H9 (cell line): ENCODE results near the gene OSTN. TPM values are rescaled to one million over a fixed set of nuclear protein-coding genes. Genes with fewer than 3 reads are reported as not detected.

Experiments used
- DNase-seq: peaks from one replicate; pipeline ENCODE4 v3.0.0-alpha.2; 2017
- H2AFZ ChIP-seq: one replicate; pipeline ENCODE4 v1.6.1; 2013; ENCODE audit warnings: mild to moderate bottlenecking, low read length, control low read depth, moderate library complexity
- H2AK5ac ChIP-seq: 2 replicates; pipeline ENCODE4 v1.6.1; 2013; ENCODE audit warnings: low read length, control low read depth, mixed read lengths; ENCODE audit not compliant: insufficient read length
- H2BK120ac ChIP-seq: one replicate; pipeline ENCODE4 v1.6.1; 2013; ENCODE audit warnings: low read depth, mild to moderate bottlenecking, low read length, control low read depth, inconsistent platforms; ENCODE audit not compliant: poor library complexity, severe bottlenecking
- H2BK12ac ChIP-seq: 2 replicates; pipeline ENCODE4 v1.6.1; 2013; ENCODE audit warnings: low read length, control low read depth, mixed read lengths, low read depth; ENCODE audit not compliant: insufficient read length
- H2BK15ac ChIP-seq: 2 replicates; pipeline ENCODE4 v1.6.1; 2013; ENCODE audit warnings: low read depth, low read length, control low read depth
- H2BK20ac ChIP-seq: one replicate; pipeline ENCODE4 v1.6.1; 2013; ENCODE audit warnings: low read depth, mild to moderate bottlenecking, low read length, control low read depth, inconsistent platforms; ENCODE audit not compliant: poor library complexity, severe bottlenecking
- H2BK5ac ChIP-seq: 2 replicates; pipeline ENCODE4 v1.6.1; 2013; ENCODE audit warnings: low read length, control low read depth, mixed read lengths; ENCODE audit not compliant: insufficient read length
- H3K14ac ChIP-seq: 2 replicates; pipeline ENCODE4 v1.6.1; 2013; ENCODE audit warnings: low read length, control low read depth; ENCODE audit not compliant: insufficient read depth
- H3K18ac ChIP-seq: 2 replicates; pipeline ENCODE4 v1.6.1; 2013; ENCODE audit warnings: low read depth, mild to moderate bottlenecking, mixed read lengths, low read length, control low read depth; ENCODE audit not compliant: insufficient read length
- H3K23ac ChIP-seq: 2 replicates; pipeline ENCODE4 v1.6.1; 2013; ENCODE audit warnings: low read length, control low read depth, mixed read lengths, low read depth; ENCODE audit not compliant: insufficient read length
- H3K23me2 ChIP-seq: 2 replicates; pipeline ENCODE4 v1.6.1; 2013; ENCODE audit warnings: low read depth, mild to moderate bottlenecking, mixed read lengths, low read length, control low read depth; ENCODE audit not compliant: insufficient read length, poor library complexity, severe bottlenecking
- H3K27ac ChIP-seq: 2 replicates; pipeline ENCODE4 v1.5.1; 2013; ENCODE audit warnings: low read length, control low read depth, mixed read lengths, low read depth; ENCODE audit not compliant: insufficient read length
- H3K27me3 ChIP-seq: 2 replicates; pipeline ENCODE4 v1.6.1; 2013; ENCODE audit warnings: low read length, control low read depth, inconsistent platforms; ENCODE audit not compliant: insufficient read depth
- H3K4ac ChIP-seq: 2 replicates; pipeline ENCODE4 v1.6.1; 2013; ENCODE audit warnings: low read depth, mild to moderate bottlenecking, control low read depth, inconsistent platforms, low read length, moderate library complexity
- H3K4me1 ChIP-seq: 2 replicates; pipeline ENCODE4 v1.6.1; 2013; ENCODE audit warnings: low read length, control low read depth, inconsistent platforms; ENCODE audit not compliant: insufficient read depth
- H3K4me2 ChIP-seq: 2 replicates; pipeline ENCODE4 v1.6.1; 2013; ENCODE audit warnings: low read length, control low read depth, mixed read lengths; ENCODE audit not compliant: insufficient read length, insufficient read depth
- H3K56ac ChIP-seq: 2 replicates; pipeline ENCODE4 v1.6.1; 2013; ENCODE audit warnings: low read depth, mild to moderate bottlenecking, mixed read lengths, low read length, control low read depth; ENCODE audit not compliant: insufficient read length
- H3K79me1 ChIP-seq: 2 replicates; pipeline ENCODE4 v1.6.1; 2013; ENCODE audit warnings: low read depth, mild to moderate bottlenecking, moderate library complexity, low read length, control low read depth, inconsistent platforms; ENCODE audit not compliant: insufficient read depth, poor library complexity, severe bottlenecking
- H3K79me2 ChIP-seq: 2 replicates; pipeline ENCODE4 v1.6.1; 2013; ENCODE audit warnings: low read length, control low read depth, inconsistent platforms; ENCODE audit not compliant: insufficient read depth
- H3K9ac ChIP-seq: 2 replicates; pipeline ENCODE4 v1.6.1; 2013; ENCODE audit warnings: low read length, control low read depth, mixed read lengths; ENCODE audit not compliant: insufficient read length; ENCODE audit errors: extremely low read depth
- H3K9me3 ChIP-seq: one replicate; pipeline ENCODE4 v1.6.1; 2013; ENCODE audit warnings: low read depth, low read length, inconsistent platforms; ENCODE audit not compliant: control insufficient read depth
- H3T11ph ChIP-seq: one replicate; pipeline ENCODE4 v1.6.1; 2013; ENCODE audit warnings: mild to moderate bottlenecking, low read length, control low read depth, inconsistent platforms
- H4K20me1 ChIP-seq: one replicate; pipeline ENCODE4 v1.6.1; 2013; ENCODE audit not compliant: control insufficient read depth, insufficient read length, insufficient read depth
- H4K5ac ChIP-seq: 2 replicates; pipeline ENCODE4 v1.6.1; 2013; ENCODE audit warnings: low read depth, mild to moderate bottlenecking, mixed read lengths, low read length, control low read depth; ENCODE audit not compliant: insufficient read length
- H4K8ac ChIP-seq: replicated peaks from 2 replicates; pipeline ENCODE4 v1.6.1; 2013; ENCODE audit warnings: low read length, control low read depth, mixed read lengths, low read depth; ENCODE audit not compliant: insufficient read length
- H4K91ac ChIP-seq: 2 replicates; pipeline ENCODE4 v1.6.1; 2013; ENCODE audit warnings: low read depth, mild to moderate bottlenecking, moderate library complexity, mixed read lengths, low read length, control low read depth; ENCODE audit not compliant: insufficient read length
- H3K27ac Mint-ChIP-seq, 3 experiments: 2 replicates in 2 of 3; 3 replicates in 1 of 3; pipeline ENCODE4 v1.8.0; 2020 to 2021; ENCODE audit warnings: mixed read lengths in 3 of 3, mild to moderate bottlenecking in 1 of 3, moderate library complexity in 1 of 3
- H3K27me3 Mint-ChIP-seq: 2 replicates; pipeline ENCODE4 v1.8.0; 2021; ENCODE audit warnings: low read depth, mild to moderate bottlenecking, moderate library complexity, mixed read lengths
- H3K36me3 Mint-ChIP-seq, 3 experiments: 2 replicates in 2 of 3; 3 replicates in 1 of 3; pipeline ENCODE4 v1.8.0; 2020 to 2021; ENCODE audit warnings: low read depth in 3 of 3, mixed read lengths in 3 of 3; ENCODE audit not compliant: insufficient read depth in 1 of 3
- H3K4me1 Mint-ChIP-seq, 2 experiments: 2 replicates each; pipeline ENCODE4 v1.8.0; 2020; ENCODE audit warnings: mixed read lengths in 2 of 2
- H3K4me3 Mint-ChIP-seq, 2 experiments: 2 replicates in 1 of 2; 3 replicates in 1 of 2; pipeline ENCODE4 v1.8.0; 2020 to 2021; ENCODE audit warnings: mild to moderate bottlenecking in 2 of 2, mixed read lengths in 2 of 2, moderate library complexity in 1 of 2
- H3K9me3 Mint-ChIP-seq, 2 experiments: 2 replicates in 1 of 2; 3 replicates in 1 of 2; pipeline ENCODE4 v1.8.0; 2020; ENCODE audit warnings: mild to moderate bottlenecking in 2 of 2, mixed read lengths in 2 of 2, moderate library complexity in 1 of 2
- WGBS: extraction: QIAGEN DNeasy Blood & Tissue Kit; methylation state at CpG from one replicate; pipeline ENCODE4 v1.1.7; 2013; ENCODE audit warnings: missing lambda C conversion rate, low lambda C conversion rate, mixed read lengths; ENCODE audit not compliant: insufficient read length; ENCODE audit errors: extremely low coverage; 5-methylcytosine and 5-hydroxymethylcytosine counted together
- total RNA-seq: library from RNA; stranded (reverse); gene quantifications from 2 replicates; pipeline ENCODE4 v1.2.1, GENCODE V29; 2021
- TF ChIP-seq, protein P1 (sequence below): fragments of 200-600 bp; sonication (generic); conservative IDR thresholded peaks from 3 replicates; pipeline ENCODE4 v1.8.0; 2021; ENCODE audit warnings: antibody characterized with exemption, mild to moderate bottlenecking

OSTN gene
- total RNA-seq, 1 experiment from 2014 or later = 0.07 TPM

DNA sequence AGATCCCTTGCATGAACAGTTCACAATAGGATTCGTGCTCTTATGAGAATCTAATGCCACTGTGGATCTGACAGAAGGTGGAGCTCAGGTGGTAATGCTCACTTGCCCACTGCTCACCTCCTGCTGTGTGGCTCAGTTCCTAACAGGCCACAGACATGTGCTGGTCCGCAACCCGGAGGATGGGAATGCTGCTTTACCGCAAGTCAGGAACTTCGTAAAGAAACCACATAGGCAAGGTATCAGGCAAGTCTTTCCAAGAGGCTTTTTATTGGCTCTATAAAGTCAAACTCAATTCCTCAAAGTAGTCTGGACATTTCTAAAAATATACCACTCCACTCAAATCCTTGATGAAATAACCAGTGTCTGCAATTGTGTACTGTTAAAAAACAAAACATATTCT, 56.1 kb downstream of the OSTN start:
- Histone ChIP-seq H4K5ac (no peak overlapping the region), H3K4me2 (no peak overlapping the region), H3K56ac (no peak overlapping the region), H3K23me2 (no peaks in the 10 kb centered on the region), H3K18ac (no peak overlapping the region), H2BK5ac (no peak overlapping the region), H2AFZ (no peak overlapping the region), H4K8ac (no peak overlapping the region), H2BK20ac (no peak overlapping the region), H3K27me3 (no peaks in the 10 kb centered on the region), H3K79me2 (no peaks in the 10 kb centered on the region), H4K20me1 (no peaks in the 10 kb centered on the region), H3K4ac (no peak overlapping the region), H3K23ac (no peak overlapping the region), H3K14ac (no peak overlapping the region), H3K27ac (no peak overlapping the region), H3K4me1 (peaks cover 13% of the 10 kb centered on the region; the same call in 1 of the 2 replicates), H2AK5ac (no peak overlapping the region), H4K91ac (no peak overlapping the region), H2BK120ac (no peak overlapping the region), H3K79me1 (no peaks in the 10 kb centered on the region), H3K9ac (no peak overlapping the region), H3T11ph (no peak overlapping the region), H3K9me3 (no peaks in the 10 kb centered on the region), H2BK12ac (no peak overlapping the region), H2BK15ac (no peak overlapping the region)
- H3K27ac Mint-ChIP-seq = peak overlapping the region; percentile 87 to 92 (median 89); a peak in 6 of 7 replicates
- H3K4me3 Mint-ChIP-seq = peak overlapping the region in 1 of 2 experiments; percentile 16; a peak in 1 of 5 replicates
- WGBS = no CpG with 5 or more reads among the region's 5 CpGs
- TF ChIP-seq, protein P1, sequence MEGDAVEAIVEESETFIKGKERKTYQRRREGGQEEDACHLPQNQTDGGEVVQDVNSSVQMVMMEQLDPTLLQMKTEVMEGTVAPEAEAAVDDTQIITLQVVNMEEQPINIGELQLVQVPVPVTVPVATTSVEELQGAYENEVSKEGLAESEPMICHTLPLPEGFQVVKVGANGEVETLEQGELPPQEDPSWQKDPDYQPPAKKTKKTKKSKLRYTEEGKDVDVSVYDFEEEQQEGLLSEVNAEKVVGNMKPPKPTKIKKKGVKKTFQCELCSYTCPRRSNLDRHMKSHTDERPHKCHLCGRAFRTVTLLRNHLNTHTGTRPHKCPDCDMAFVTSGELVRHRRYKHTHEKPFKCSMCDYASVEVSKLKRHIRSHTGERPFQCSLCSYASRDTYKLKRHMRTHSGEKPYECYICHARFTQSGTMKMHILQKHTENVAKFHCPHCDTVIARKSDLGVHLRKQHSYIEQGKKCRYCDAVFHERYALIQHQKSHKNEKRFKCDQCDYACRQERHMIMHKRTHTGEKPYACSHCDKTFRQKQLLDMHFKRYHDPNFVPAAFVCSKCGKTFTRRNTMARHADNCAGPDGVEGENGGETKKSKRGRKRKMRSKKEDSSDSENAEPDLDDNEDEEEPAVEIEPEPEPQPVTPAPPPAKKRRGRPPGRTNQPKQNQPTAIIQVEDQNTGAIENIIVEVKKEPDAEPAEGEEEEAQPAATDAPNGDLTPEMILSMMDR = no peak
- H3K27me3 Mint-ChIP-seq = no peaks in the 10 kb centered on the region
- H3K36me3 Mint-ChIP-seq = no peaks in the 10 kb centered on the region; a peak in 1 of 7 replicates
- no peak for DNase-seq
- H3K4me1 Mint-ChIP-seq = peaks cover 52 to 74% of the 10 kb centered on the region in 2 experiments
- no peaks in the 10 kb centered on the region; a peak in 1 of 5 replicates for H3K9me3 Mint-ChIP-seq
